ENCODE data around the gene BAIAP3. TPM values are rescaled to one million over a fixed set of nuclear protein-coding genes. Genes with fewer than 3 reads are reported as not detected.

The BAIAP3 gene
- total RNA-seq, 1 experiment from 2014 or later, result 6.8 TPM

DNA sequence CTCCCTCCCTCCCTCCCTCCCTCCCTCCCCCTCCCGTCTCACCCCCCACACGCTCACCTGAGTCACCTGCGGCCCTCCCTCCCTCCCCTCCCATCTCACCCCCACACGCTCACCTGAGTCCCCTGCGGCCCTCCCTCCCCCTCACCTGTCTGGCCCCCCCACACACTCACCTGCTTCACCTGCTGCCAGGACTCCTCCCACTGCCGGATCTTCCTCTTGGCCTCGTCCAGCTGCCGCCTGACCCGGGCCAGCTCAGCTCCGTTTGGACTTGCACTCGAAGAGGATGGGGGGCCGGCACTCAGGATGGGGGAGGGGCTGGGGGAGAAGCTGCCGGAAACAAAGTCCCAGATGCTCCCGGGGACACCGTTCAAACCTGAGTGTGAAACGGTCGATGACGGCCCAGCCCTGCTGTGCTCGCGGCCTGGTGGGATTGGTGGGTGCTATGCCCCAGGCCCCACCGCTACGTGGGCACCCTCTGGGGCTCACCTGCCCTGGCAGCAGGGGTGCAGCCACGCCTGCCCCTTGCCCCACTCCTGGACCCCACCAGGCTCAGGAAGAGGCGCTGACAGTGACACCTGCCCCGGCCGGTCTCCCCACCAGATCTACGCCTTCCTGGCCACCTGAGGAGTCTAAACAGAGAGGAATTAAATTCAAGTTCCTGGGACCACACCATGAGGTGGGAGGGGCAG lies 34.2 kb downstream of the BAIAP3 start:
- Histone ChIP-seq H3K18ac (ENCODE audit: insufficient read length, low read depth, low read length) (no peak overlapping the region), H2BK5ac (ENCODE audit: insufficient read length, low read length) (no peak overlapping the region), H3K79me2 (ENCODE audit: insufficient read depth, low read length) (no peaks in the 10 kb centered on the region), H3K27ac (ENCODE audit: insufficient read length, low read depth, low read length) (no peak overlapping the region), H2BK120ac (ENCODE audit: low read depth, low read length, poor library complexity, severe bottlenecking) (no peak overlapping the region), H2BK12ac (ENCODE audit: insufficient read length, low read depth, low read length) (no peak overlapping the region), H4K20me1 (ENCODE audit: control insufficient read depth, insufficient read depth, insufficient read length) (no peaks in the 10 kb centered on the region), H3T11ph (ENCODE audit: low read length) (no peak overlapping the region), H3K4me1 (ENCODE audit: insufficient read depth, low read length) (no peaks in the 10 kb centered on the region), H3K27me3 (ENCODE audit: insufficient read depth, low read length) (no peaks in the 10 kb centered on the region), H3K79me1 (ENCODE audit: insufficient read depth, low read depth, low read length, poor library complexity, severe bottlenecking) (no peaks in the 10 kb centered on the region), H4K91ac (ENCODE audit: insufficient read length, low read depth, low read length) (no peak overlapping the region), H3K14ac (ENCODE audit: insufficient read depth, low read length) (no peak overlapping the region; the same call in 1 of the 2 replicates), H2BK15ac (ENCODE audit: low read depth, low read length) (no peak overlapping the region), H2AK5ac (ENCODE audit: insufficient read length, low read length) (no peak overlapping the region), H2BK20ac (ENCODE audit: low read depth, low read length, poor library complexity, severe bottlenecking) (no peak overlapping the region), H3K4me2 (ENCODE audit: insufficient read depth, insufficient read length, low read length) (no peak overlapping the region), H2AFZ (ENCODE audit: low read length) (no peak overlapping the region), H4K8ac (replicated peaks; ENCODE audit: insufficient read length, low read depth, low read length) (no peak overlapping the region), H3K4ac (ENCODE audit: low read depth, low read length) (no peak overlapping the region), H4K5ac (ENCODE audit: insufficient read length, low read depth, low read length) (no peak overlapping the region), H3K23ac (ENCODE audit: insufficient read length, low read depth, low read length) (no peak overlapping the region), H3K9ac (ENCODE audit: extremely low read depth, insufficient read length, low read length) (no peak overlapping the region), H3K9me3 (ENCODE audit: control insufficient read depth, low read depth, low read length) (no peaks in the 10 kb centered on the region), H3K56ac (ENCODE audit: insufficient read length, low read depth, low read length) (no peak overlapping the region), H3K23me2 (ENCODE audit: insufficient read length, low read depth, low read length, poor library complexity, severe bottlenecking) (no peaks in the 10 kb centered on the region)
- no peak overlapping the region for H3K4me3 Mint-ChIP-seq
- no CpG with 5 or more reads among the region's 27 CpGs for WGBS (ENCODE audit: extremely low coverage, insufficient read length, low lambda C conversion rate)
- no peaks in the 10 kb centered on the region for H3K9me3 Mint-ChIP-seq
- no peaks in the 10 kb centered on the region for H3K4me1 Mint-ChIP-seq
- TF ChIP-seq, protein P1, sequence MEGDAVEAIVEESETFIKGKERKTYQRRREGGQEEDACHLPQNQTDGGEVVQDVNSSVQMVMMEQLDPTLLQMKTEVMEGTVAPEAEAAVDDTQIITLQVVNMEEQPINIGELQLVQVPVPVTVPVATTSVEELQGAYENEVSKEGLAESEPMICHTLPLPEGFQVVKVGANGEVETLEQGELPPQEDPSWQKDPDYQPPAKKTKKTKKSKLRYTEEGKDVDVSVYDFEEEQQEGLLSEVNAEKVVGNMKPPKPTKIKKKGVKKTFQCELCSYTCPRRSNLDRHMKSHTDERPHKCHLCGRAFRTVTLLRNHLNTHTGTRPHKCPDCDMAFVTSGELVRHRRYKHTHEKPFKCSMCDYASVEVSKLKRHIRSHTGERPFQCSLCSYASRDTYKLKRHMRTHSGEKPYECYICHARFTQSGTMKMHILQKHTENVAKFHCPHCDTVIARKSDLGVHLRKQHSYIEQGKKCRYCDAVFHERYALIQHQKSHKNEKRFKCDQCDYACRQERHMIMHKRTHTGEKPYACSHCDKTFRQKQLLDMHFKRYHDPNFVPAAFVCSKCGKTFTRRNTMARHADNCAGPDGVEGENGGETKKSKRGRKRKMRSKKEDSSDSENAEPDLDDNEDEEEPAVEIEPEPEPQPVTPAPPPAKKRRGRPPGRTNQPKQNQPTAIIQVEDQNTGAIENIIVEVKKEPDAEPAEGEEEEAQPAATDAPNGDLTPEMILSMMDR (conservative IDR thresholded peaks at IDR 0.05), result no peak
- no peak for DNase-seq
- peaks cover 16 to 44% (median 36%) of the 10 kb centered on the region in 3 experiments; a peak in 6 of 7 replicates for H3K36me3 Mint-ChIP-seq (ENCODE audit: insufficient read depth in 1 of 3, low read depth in 3 of 3)
- peak overlapping the region in 1 of 3 experiments; percentile 74; a peak in 1 of 7 replicates for H3K27ac Mint-ChIP-seq
- H3K27me3 Mint-ChIP-seq (ENCODE audit: low read depth), result no peaks in the 10 kb centered on the region

Measured in H9 (cell line).